Stimulated activated naive CD8-positive, alpha-beta T cell treated with anti-CD3 and anti-CD28 coated beads, Interleukin-15, Interleukin-2, amounts not matched to agents 100 ng/mL and 50 ng/mL, for 24 hours (primary cell): ENCODE data around the gene STAT4.
A peak's percentile ranks its signal among the peaks of the same experiment; 100 is the strongest.

Source experiments
- H3K27ac Mint-ChIP-seq: one replicate; pipeline ENCODE4 v1.8.0; 2021; ENCODE audit warnings: mild to moderate bottlenecking, mixed read lengths
- H3K27me3 Mint-ChIP-seq: one replicate; pipeline ENCODE4 v1.8.0; 2021; ENCODE audit warnings: mixed read lengths
- H3K36me3 Mint-ChIP-seq: one replicate; pipeline ENCODE4 v1.8.0; 2021; ENCODE audit warnings: low read depth, mixed read lengths
- H3K4me1 Mint-ChIP-seq: one replicate; pipeline ENCODE4 v1.8.0; 2021; ENCODE audit warnings: low read depth, mixed read lengths
- H3K4me3 Mint-ChIP-seq: one replicate; pipeline ENCODE4 v1.8.0; 2021; ENCODE audit warnings: mild to moderate bottlenecking, mixed read lengths
- H3K9me3 Mint-ChIP-seq: one replicate; pipeline ENCODE4 v1.8.0; 2021; ENCODE audit warnings: mixed read lengths

The STAT4 gene

DNA sequence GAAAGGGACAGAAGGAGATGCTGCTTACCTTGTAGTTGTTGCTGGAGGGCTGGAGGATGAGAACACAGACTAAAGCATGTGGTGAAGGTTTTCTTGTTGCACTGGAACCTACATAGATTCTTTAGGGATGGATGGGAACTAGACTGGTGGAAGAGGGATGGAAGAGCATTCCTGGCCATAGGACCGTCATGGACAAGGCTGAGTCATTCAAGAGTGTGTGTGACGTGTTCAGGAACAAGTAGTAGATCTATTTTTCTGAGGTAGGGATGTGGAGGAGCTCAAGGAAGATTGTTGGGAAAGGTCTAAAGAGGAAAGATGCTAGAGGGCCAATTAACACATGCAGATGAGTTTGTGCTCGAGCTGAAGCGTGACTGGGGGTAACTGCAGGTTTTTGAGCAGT lies 6.6 kb downstream of the STAT4 start:
- peaks cover 83% of the 10 kb centered on the region for H3K4me1 Mint-ChIP-seq

DNA sequence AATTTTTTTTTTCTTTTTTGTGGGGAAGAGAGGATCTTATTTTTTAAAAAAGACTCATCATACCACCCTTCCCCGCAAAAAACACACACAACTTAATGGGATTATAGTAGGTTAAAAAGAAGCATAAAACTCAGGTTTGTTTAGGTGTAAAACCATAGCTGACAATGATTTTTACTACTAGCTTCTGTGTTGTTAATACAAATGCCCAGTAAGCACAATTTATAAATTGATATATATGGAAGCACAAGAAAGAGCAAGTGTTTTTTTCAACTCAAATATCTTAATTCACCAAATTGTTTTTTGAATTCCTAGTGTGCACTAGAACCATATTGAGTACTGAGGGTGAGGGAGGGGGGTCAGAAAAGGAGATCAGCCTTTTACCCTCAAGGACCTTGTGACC lies 7.0 kb downstream of the STAT4 start:
- H3K36me3 Mint-ChIP-seq = peaks cover 79% of the 10 kb centered on the region
- no peaks in the 10 kb centered on the region for H3K9me3 Mint-ChIP-seq
- peak overlapping the region; percentile 45 for H3K4me3 Mint-ChIP-seq
- H3K27ac Mint-ChIP-seq = peak overlapping the region; percentile 53
- peaks cover 84% of the 10 kb centered on the region for H3K4me1 Mint-ChIP-seq
- H3K27me3 Mint-ChIP-seq = no peaks in the 10 kb centered on the region

More for the DNA sequence above, 6.6 kb downstream of the STAT4 start:
- Mint-ChIP-seq H3K27ac (peak overlapping the region; percentile 53), H3K9me3 (no peaks in the 10 kb centered on the region), H3K27me3 (no peaks in the 10 kb centered on the region), H3K36me3 (peaks cover 75% of the 10 kb centered on the region), H3K4me3 (peak overlapping the region; percentile 45)

DNA sequence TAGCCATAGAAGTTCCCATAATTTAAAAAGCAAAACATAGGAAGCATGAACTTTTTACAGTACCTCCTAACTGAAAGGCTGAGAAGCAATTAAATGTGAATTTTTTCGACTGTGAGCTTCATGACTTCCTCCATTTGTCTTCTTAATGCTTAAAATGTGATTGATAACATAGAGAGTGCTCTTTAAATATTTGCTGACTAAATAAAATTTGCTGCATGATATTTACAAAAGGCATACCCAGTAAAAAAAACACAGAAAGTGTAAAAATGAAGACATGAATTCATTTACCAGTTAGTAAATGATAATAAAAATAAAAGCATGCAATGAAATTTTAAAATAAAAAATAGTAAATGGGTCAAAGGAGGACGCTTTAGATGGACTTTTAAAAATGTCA lies 21.9 kb downstream of the STAT4 start:
- Mint-ChIP-seq H3K4me3 (no peak overlapping the region), H3K27ac (peak overlapping the region; percentile 80), H3K36me3 (peaks cover 49% of the 10 kb centered on the region), H3K9me3 (no peaks in the 10 kb centered on the region), H3K4me1 (peaks cover 75% of the 10 kb centered on the region), H3K27me3 (no peaks in the 10 kb centered on the region)

DNA sequence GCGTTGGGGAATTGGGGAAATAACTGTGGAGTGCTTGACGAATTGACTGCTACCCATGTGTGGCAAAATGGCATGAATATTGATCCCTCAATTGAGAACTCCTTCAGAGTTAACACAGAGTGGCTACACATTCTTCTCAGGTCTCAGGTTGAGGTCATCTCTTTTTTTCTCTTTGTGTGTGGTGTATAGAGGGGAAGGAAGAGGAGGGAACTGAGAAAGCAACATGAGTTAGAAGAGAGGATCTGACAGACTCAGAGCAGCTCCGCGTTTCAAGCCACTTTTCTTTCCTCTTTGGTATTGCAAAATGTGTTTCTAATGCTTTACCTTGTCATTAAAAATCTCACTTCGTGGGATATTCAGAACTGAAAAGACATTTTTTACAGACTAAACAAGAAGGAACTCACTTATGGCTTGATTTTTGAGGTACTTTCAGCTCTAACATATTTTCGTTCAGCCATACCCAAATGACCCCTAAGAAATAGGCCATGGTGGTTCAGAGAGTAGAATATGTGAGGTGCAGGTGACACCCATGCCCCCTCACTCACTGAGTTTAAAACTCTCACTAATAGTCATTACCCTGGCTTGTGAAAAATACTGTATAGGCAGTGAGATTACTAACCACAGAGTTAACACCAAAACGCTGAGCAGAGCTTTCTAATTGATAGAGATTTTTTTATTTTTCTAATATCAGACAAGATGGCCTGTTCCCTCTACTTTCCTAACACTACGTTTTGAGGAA lies 22.5 kb downstream of the STAT4 start:
- peak overlapping the region; percentile 57 for H3K4me3 Mint-ChIP-seq
- H3K27ac Mint-ChIP-seq = peak overlapping the region; percentile 80
- H3K4me1 Mint-ChIP-seq = peaks cover 75% of the 10 kb centered on the region
- H3K9me3 Mint-ChIP-seq = no peaks in the 10 kb centered on the region
- H3K27me3 Mint-ChIP-seq = no peaks in the 10 kb centered on the region
- peaks cover 54% of the 10 kb centered on the region for H3K36me3 Mint-ChIP-seq

DNA sequence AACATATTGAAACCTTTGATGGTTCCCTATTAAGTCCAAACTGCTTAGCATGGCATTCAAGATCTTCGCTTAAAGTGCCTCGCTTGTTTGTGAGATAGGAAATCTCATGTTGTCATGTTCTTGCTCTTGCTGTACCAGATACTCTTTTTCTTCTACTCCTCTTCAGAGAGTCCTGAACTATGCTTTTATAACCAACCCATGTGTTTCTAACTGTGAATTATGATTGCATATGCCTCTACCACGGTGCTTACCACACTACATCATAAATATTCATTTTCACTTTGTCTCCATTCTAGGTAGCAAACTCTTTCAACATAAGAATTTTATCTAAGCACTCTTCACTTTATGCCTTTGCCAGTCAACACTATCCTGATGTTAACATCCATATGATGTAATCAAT lies 23.6 kb downstream of the STAT4 start:
- Mint-ChIP-seq H3K4me1 (peaks cover 80% of the 10 kb centered on the region), H3K36me3 (peaks cover 59% of the 10 kb centered on the region), H3K27me3 (no peaks in the 10 kb centered on the region), H3K4me3 (peak overlapping the region; percentile 28), H3K27ac (peak overlapping the region; percentile 74), H3K9me3 (no peaks in the 10 kb centered on the region)

DNA sequence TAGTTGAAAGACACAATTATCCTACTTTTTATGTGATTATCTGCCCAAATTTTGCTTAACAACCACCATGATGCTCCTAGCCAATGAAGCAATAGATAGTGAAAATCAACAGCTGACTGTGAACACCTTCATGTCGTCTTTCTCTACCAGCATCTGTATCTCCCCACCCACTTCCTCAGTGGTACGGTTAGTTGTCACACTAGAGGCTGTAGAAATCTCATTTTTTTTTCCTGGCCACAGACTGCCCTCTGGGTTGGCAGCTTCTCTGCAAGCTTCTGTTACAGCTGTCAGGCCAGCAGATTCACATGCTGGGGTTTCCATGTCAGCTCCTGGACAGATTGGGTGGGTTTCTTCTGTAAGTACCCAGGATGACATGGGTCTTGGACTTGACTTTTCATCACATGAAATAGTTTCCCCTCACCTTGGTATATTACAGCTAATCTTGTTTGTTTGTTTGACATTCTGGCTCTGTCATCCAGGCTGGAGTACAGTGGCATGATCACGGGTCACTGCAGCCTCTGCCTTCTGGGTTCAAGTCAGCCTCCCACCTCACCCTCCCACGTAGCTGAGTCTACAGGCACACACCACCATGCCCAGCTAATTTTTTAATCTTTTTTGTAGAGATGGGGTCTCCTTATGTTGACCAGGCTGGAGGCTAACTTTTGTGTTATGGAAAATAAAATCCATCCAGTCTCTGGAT lies 24.3 kb downstream of the STAT4 start:
- H3K27me3 Mint-ChIP-seq = no peaks in the 10 kb centered on the region
- H3K4me3 Mint-ChIP-seq = peak overlapping the region; percentile 28
- peaks cover 79% of the 10 kb centered on the region for H3K4me1 Mint-ChIP-seq
- H3K36me3 Mint-ChIP-seq = peaks cover 58% of the 10 kb centered on the region
- no peaks in the 10 kb centered on the region for H3K9me3 Mint-ChIP-seq
- H3K27ac Mint-ChIP-seq = peak overlapping the region; percentile 42

DNA sequence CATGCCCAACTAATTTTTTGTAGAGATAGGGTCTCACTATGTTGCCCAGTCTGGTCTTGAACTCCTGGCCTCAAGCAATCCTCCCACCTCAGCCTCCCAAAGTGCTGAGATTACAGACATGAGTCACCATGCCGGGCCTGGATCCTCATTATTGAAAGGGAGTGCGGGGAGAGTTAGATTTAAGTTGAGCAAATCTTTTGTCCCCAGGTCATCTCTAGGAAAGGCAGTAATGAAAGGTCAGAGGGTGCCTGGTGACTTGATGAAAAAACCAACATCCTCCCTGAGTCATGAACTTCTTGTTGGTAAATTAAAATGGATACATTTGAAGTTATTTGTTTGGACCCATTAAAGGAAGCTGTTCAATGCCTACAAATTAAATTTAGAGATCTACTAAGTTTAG lies 25.1 kb downstream of the STAT4 start:
- Mint-ChIP-seq H3K27ac (no peak overlapping the region), H3K36me3 (peaks cover 53% of the 10 kb centered on the region), H3K9me3 (no peaks in the 10 kb centered on the region), H3K27me3 (no peaks in the 10 kb centered on the region), H3K4me3 (no peak overlapping the region), H3K4me1 (peaks cover 74% of the 10 kb centered on the region)

DNA sequence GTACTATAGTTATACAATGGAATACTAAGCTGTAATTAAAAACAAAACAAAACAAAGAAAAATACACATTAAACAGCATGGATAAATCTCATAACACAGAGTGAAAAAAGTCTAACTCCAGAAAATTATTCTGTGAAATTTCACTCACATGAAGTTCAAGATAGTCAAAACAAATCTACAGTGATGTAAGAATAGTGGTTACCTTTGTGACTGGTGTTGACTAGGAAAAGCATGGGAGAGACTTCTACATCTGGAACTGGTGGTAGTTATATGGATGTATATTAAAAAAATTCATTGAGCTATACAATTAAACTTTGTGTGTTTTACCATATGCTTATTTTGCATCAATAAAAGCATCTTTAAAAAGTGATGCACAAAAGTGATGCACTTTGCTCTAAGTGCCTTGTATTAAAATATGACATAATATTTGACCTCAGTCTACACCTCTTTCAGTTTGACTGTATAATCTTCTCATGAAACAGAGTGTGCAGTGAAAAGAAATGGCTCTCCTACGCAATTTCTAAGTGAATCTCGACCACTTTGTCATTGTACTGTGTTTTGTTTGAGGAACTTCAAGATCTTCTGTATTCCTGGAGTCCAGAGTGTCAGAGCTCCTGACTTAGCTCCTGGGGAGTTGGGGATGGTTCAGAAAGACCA lies 28.0 kb downstream of the STAT4 start:
- H3K36me3 Mint-ChIP-seq = peaks cover 59% of the 10 kb centered on the region
- peak overlapping the region; percentile 36 for H3K27ac Mint-ChIP-seq
- no peak overlapping the region for H3K4me3 Mint-ChIP-seq
- no peaks in the 10 kb centered on the region for H3K27me3 Mint-ChIP-seq
- H3K4me1 Mint-ChIP-seq = peaks cover 64% of the 10 kb centered on the region
- no peaks in the 10 kb centered on the region for H3K9me3 Mint-ChIP-seq

DNA sequence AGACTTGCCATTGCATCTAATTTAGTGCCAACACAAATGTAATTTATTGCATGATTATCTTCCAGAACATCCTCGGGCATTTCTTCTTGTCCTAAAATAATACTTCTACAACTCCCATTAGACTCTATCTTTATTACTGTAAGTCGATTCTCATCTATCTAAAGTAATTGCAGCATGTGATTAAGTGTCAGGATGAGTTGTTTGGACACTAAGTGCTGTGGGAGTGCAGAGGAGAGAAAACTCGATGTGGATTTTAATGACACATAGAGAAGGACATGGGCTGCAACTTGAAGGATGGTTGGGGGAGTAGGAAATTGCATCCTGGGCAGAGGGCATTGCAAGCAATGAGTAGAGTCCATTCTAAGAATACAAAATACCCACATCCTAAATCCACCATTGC lies 33.5 kb downstream of the STAT4 start:
- peaks cover 56% of the 10 kb centered on the region for H3K36me3 Mint-ChIP-seq
- H3K9me3 Mint-ChIP-seq = no peaks in the 10 kb centered on the region
- H3K4me3 Mint-ChIP-seq = no peak overlapping the region
- H3K27ac Mint-ChIP-seq = peak overlapping the region; percentile 22
- peaks cover 70% of the 10 kb centered on the region for H3K4me1 Mint-ChIP-seq
- H3K27me3 Mint-ChIP-seq = no peaks in the 10 kb centered on the region

DNA sequence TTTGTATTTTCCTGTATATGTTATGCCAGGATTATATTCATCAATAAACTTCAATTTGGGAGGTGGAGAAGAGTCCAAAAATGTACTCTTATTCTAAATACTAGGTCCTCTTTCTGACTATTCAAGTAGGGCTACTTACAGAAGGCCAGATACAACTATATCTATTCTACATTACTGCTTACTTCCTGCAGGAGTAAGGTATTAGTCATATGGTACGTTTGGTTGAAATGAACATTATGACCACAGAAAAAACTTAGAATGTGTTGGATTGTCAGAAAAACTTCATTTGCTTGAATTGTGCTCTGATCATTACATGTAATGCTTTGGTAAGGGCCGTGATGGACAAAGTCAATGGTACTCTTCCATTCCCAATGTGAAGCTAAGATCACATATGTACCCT lies 35.0 kb downstream of the STAT4 start:
- H3K27ac Mint-ChIP-seq = peak overlapping the region; percentile 97
- H3K36me3 Mint-ChIP-seq = peaks cover 62% of the 10 kb centered on the region
- peak overlapping the region; percentile 72 for H3K4me3 Mint-ChIP-seq
- peaks cover 80% of the 10 kb centered on the region for H3K4me1 Mint-ChIP-seq
- no peaks in the 10 kb centered on the region for H3K9me3 Mint-ChIP-seq
- H3K27me3 Mint-ChIP-seq = no peaks in the 10 kb centered on the region

DNA sequence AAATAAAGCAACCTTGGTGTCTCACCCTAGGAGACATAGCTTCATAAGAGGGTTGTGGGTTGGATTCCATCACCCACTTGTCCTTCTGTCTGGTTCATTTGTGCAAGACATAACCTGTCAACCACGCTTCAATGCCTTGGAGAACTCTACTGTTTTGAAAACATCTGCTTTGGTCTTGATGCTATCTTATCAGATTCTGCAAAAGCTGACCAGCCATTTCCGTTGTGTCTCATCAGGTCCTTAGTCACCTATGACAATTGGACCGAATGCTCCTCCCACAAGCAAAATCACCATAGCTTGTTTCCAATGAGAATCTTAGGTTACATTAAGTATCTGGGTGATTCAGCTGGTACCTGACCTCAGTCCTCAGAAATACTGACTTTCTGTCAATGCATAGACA lies 35.4 kb downstream of the STAT4 start:
- Mint-ChIP-seq H3K4me1 (peaks cover 84% of the 10 kb centered on the region), H3K4me3 (peak overlapping the region; percentile 72), H3K27me3 (no peaks in the 10 kb centered on the region), H3K27ac (peak overlapping the region; percentile 97), H3K36me3 (peaks cover 64% of the 10 kb centered on the region), H3K9me3 (no peaks in the 10 kb centered on the region)

DNA sequence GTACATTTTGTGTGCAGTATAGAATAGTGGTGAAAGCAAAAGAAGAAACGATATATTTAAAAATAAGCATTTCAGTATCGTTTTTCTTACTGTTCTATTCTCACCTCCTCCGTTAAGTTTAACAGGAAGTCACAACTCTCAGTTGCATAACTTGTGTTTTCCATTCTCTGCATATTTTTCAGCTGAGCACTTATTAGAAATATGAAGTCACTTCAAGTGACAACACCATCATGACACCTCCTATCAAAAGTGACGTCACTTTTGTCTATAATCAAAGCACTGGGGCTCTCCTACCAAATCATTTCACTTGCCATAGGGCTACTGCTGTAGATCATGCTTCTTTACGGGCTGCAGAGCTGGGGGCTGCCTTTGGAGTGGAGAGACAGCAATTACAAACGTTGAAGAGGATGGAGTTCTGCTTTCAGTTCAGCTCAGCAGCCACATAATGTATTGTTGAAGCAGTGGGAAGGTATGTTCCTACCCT lies 36.3 kb downstream of the STAT4 start:
- peaks cover 60% of the 10 kb centered on the region for H3K36me3 Mint-ChIP-seq
- no peaks in the 10 kb centered on the region for H3K27me3 Mint-ChIP-seq
- H3K4me1 Mint-ChIP-seq = peaks cover 90% of the 10 kb centered on the region
- H3K4me3 Mint-ChIP-seq = peak overlapping the region; percentile 72
- H3K9me3 Mint-ChIP-seq = no peaks in the 10 kb centered on the region
- peak overlapping the region; percentile 97 for H3K27ac Mint-ChIP-seq

DNA sequence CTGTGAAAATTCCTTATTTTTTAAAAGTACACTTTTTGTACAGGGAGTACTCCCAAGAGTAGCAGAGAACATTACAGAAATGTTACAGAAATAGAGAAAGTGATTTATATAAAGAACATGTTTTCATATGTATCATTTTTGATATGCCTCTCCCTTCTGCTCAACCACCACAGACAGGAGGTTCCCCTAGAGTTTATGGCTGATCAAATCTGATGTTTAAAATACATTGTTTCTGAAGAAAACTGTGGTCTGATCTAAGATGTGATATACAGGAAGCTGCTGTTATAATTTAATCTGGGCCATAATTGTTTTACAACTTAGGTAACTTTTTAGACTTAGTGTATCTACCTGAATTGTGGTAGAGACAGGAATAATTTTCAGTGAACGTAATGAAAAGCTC lies 37.0 kb downstream of the STAT4 start:
- Mint-ChIP-seq H3K27ac (peak overlapping the region; percentile 87), H3K4me3 (peak overlapping the region; percentile 58), H3K4me1 (peaks cover 97% of the 10 kb centered on the region), H3K36me3 (peaks cover 54% of the 10 kb centered on the region), H3K27me3 (no peaks in the 10 kb centered on the region), H3K9me3 (no peaks in the 10 kb centered on the region)

DNA sequence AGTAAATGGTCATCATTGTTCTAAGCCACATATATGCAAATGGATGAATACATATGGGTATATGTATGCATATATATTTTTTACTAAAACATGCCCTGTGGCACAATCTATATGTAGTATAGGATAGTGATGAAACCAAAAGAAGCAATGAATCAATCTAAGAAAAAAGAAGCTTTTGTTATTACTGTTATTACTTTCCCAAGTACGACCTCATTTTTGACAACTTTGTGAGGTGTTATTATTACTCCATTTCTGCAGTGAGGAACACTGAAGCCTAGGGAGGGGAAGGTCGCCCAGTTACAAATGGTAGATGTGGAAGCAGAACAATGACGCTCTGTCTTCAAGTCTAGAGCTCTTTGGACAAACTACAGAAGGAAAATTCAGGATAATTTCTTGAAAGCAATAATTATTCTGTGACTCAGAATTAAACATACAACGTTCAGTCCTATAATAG lies 38.3 kb downstream of the STAT4 start:
- peaks cover 47% of the 10 kb centered on the region for H3K36me3 Mint-ChIP-seq
- H3K27ac Mint-ChIP-seq = peak overlapping the region; percentile 87

DNA sequence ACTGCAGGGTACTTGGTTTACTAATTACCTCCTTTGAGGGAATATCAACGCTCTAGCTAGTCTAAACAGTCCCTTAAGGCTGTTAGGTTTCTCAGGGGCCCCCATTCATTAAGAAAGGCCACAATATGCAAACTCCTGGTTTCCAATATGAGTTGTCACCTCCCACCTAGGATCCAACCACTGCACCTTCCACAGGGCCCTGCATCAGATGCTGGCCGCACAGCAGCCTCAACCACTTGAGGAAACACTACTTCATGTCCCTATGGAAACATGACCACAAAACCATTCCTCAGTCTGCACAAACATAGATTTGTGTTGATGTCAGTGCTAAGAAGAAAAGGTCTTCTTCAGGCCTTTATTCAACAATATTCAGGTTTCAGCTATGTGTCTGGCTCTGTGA lies 40.9 kb downstream of the STAT4 start:
- Mint-ChIP-seq H3K27me3 (no peaks in the 10 kb centered on the region), H3K27ac (peak overlapping the region; percentile 94)

More for the DNA sequence above, 38.3 kb downstream of the STAT4 start:
- peaks cover 100% of the 10 kb centered on the region for H3K4me1 Mint-ChIP-seq
- H3K4me3 Mint-ChIP-seq = peak overlapping the region; percentile 39
- no peaks in the 10 kb centered on the region for H3K27me3 Mint-ChIP-seq
- H3K9me3 Mint-ChIP-seq = no peaks in the 10 kb centered on the region

More for the DNA sequence above, 40.9 kb downstream of the STAT4 start:
- H3K4me1 Mint-ChIP-seq = peaks cover 98% of the 10 kb centered on the region
- H3K36me3 Mint-ChIP-seq = peaks cover 54% of the 10 kb centered on the region
- no peaks in the 10 kb centered on the region for H3K9me3 Mint-ChIP-seq
- peak overlapping the region; percentile 69 for H3K4me3 Mint-ChIP-seq
